ENCODE measurements around the gene DDX25. TPM values are rescaled to one million over a fixed set of nuclear protein-coding genes. Genes with fewer than 3 reads are reported as not detected.

The DDX25 gene
- total RNA-seq, 2 experiments from 2014 or later = not detected

- no peaks in the 10 kb centered on the region for H3K36me3 Mint-ChIP-seq (ENCODE audit: low read depth)
- no peak overlapping the region for H3K4me3 Mint-ChIP-seq
- ChIA-PET POLR2A (no interaction called here), CTCF (no interaction called here)
- H3K27me3 Mint-ChIP-seq = no peaks in the 10 kb centered on the region
- H3K9me3 Mint-ChIP-seq = no peaks in the 10 kb centered on the region
- Histone ChIP-seq H3K27ac (ENCODE audit: low read depth in 1 of 2, low read length in 2 of 2) (no peak overlapping the region), H3K4me1 (ENCODE audit: insufficient read depth, low read length) (no peaks in the 10 kb centered on the region), H3K36me3 (ENCODE audit: insufficient read depth, low read length) (no peaks in the 10 kb centered on the region), H3K27me3 (ENCODE audit: control insufficient read depth in 1 of 2, insufficient read depth in 2 of 2, low read length in 2 of 2) (no peaks in the 10 kb centered on the region), H3K9me3 (ENCODE audit: control insufficient read depth in 1 of 2, insufficient read depth in 1 of 2, low read length in 2 of 2) (no peaks in the 10 kb centered on the region), H3K4me3 (ENCODE audit: low read length) (no peak overlapping the region)
- ATAC-seq (ENCODE audit: poor library complexity) (no peak), DNase-seq (no peak)
- intact Hi-C loops (cut with DNase I, micrococcal nuclease) = no loop called here
- H3K4me1 Mint-ChIP-seq (ENCODE audit: low read depth) = no peaks in the 10 kb centered on the region
- TF ChIP-seq CTCF (IDR thresholded peaks at IDR 0.05) = no peak
- H3K27ac Mint-ChIP-seq = no peak overlapping the region
Observed at GRCh38 chr11:125977333-125977732, 73.0 kb downstream of the DDX25 start.

GRCh38 chr11:125978181-125978716 lies 73.9 kb downstream of the DDX25 start:
- no peaks in the 10 kb centered on the region for H3K9me3 Mint-ChIP-seq
- H3K4me1 Mint-ChIP-seq (ENCODE audit: low read depth) = no peaks in the 10 kb centered on the region
- intact Hi-C loops (cut with DNase I, micrococcal nuclease) = no loop called here
- ATAC-seq (ENCODE audit: poor library complexity) (no peak), DNase-seq (no peak)
- no peaks in the 10 kb centered on the region for H3K27me3 Mint-ChIP-seq
- no peaks in the 10 kb centered on the region for H3K4me1 ChIP-seq (ENCODE audit: insufficient read depth, low read length)
- no peak overlapping the region for H3K27ac Mint-ChIP-seq
- H3K27me3 ChIP-seq (ENCODE audit: control insufficient read depth in 1 of 2, insufficient read depth in 2 of 2, low read length in 2 of 2) = no peaks in the 10 kb centered on the region
- POLR2A ChIA-PET = no interaction called here
- H3K36me3 ChIP-seq (ENCODE audit: insufficient read depth, low read length) = no peaks in the 10 kb centered on the region
- H3K36me3 Mint-ChIP-seq (ENCODE audit: low read depth) = peaks cover 7% of the 10 kb centered on the region
- CTCF ChIA-PET = no interaction called here
- TF ChIP-seq CTCF (IDR thresholded peaks at IDR 0.05) = no peak
- no peak overlapping the region for H3K27ac ChIP-seq (ENCODE audit: low read depth in 1 of 2, low read length in 2 of 2)
- H3K4me3 Mint-ChIP-seq = no peak overlapping the region
- H3K9me3 ChIP-seq (ENCODE audit: control insufficient read depth in 1 of 2, insufficient read depth in 1 of 2, low read length in 2 of 2) = no peaks in the 10 kb centered on the region
- H3K4me3 ChIP-seq (ENCODE audit: low read length) = no peak overlapping the region

Other genes with a start within 250 kb of the DDX25 start
- not detected for gene ACRV1, start 223.7 kb upstream of the DDX25 start, total RNA-seq
- not detected for gene PATE1, start 158.2 kb upstream of the DDX25 start, total RNA-seq
- not detected for gene PATE2, start 125.7 kb upstream of the DDX25 start, total RNA-seq
- not detected for gene PATE3, start 116.4 kb upstream of the DDX25 start, total RNA-seq
- not detected for gene PATE4, start 71.2 kb upstream of the DDX25 start, total RNA-seq
- gene HYLS1, start 16.8 kb upstream of the DDX25 start, total RNA-seq = 1 to 10 TPM; 1.2 to 1.3 TPM
- 1 to 10 TPM; 6.0 to 7.3 TPM for gene PUS3, start 1.3 kb upstream of the DDX25 start, total RNA-seq
- not detected for gene VSIG10L2, start 41.5 kb downstream of the DDX25 start, total RNA-seq
- gene CDON, start 158.4 kb downstream of the DDX25 start, total RNA-seq = 1 to 10 TPM; 1.9 to 2.7 TPM

Data from CD4-positive, alpha-beta T cell (primary cell).